Natural killer cell (primary cell): ENCODE results near the gene LIFR. TPM values are rescaled to one million over a fixed set of nuclear protein-coding genes. Genes with fewer than 3 reads are reported as not detected.

Source experiments
- ATAC-seq, 3 donors: fragments of 150-1000 bp in 2 of 3; fragments of 200-7000 bp in 1 of 3; cut with Tn5 transposase; 1 replicate in 1 of 3; 2 replicates in 2 of 3; pipeline ENCODE4 v1.10.0; 2021; ENCODE audit warnings: mild to moderate bottlenecking in 2 of 3, moderate library complexity in 2 of 3
- DNase-seq, 2 donors: peaks; one replicate each; pipeline versions ENCODE4 v3.0.0 to v3.0.0-alpha.2; 2013 to 2021; ENCODE audit warnings: mixed read lengths in 1 of 2
- H3K27ac ChIP-seq: one replicate; pipeline ENCODE4 v1.5.1; 2013; ENCODE audit warnings: mild to moderate bottlenecking, low read length
- H3K27me3 ChIP-seq: one replicate; pipeline ENCODE4 v1.6.1; 2013; ENCODE audit warnings: low read length; ENCODE audit not compliant: control insufficient read depth, insufficient read depth
- H3K36me3 ChIP-seq: one replicate; pipeline ENCODE4 v1.6.1; 2013; ENCODE audit warnings: low read length; ENCODE audit not compliant: control insufficient read depth, insufficient read depth
- H3K4me1 ChIP-seq: one replicate; pipeline ENCODE4 v1.6.1; 2013; ENCODE audit warnings: low read length; ENCODE audit not compliant: control insufficient read depth, insufficient read depth
- H3K4me3 ChIP-seq: one replicate; pipeline ENCODE4 v1.5.1; 2013; ENCODE audit warnings: low read length
- H3K9me3 ChIP-seq: one replicate; pipeline ENCODE4 v1.6.1; 2013; ENCODE audit warnings: low read length; ENCODE audit not compliant: control insufficient read depth, insufficient read depth
- H3K27ac Mint-ChIP-seq, 2 donors: one replicate each; pipeline ENCODE4 v1.8.0; 2022; ENCODE audit warnings: mild to moderate bottlenecking in 2 of 2, mixed read lengths in 2 of 2, moderate library complexity in 1 of 2
- H3K27me3 Mint-ChIP-seq, 2 donors: one replicate each; pipeline ENCODE4 v1.8.0; 2022; ENCODE audit warnings: low read depth in 2 of 2, mixed read lengths in 2 of 2
- H3K36me3 Mint-ChIP-seq: one replicate; pipeline ENCODE4 v1.8.0; 2022; ENCODE audit warnings: mixed read lengths
- H3K4me1 Mint-ChIP-seq, 2 donors: one replicate each; pipeline ENCODE4 v1.8.0; 2022; ENCODE audit warnings: mixed read lengths in 2 of 2
- H3K4me3 Mint-ChIP-seq: one replicate; pipeline ENCODE4 v1.8.0; 2022; ENCODE audit warnings: mild to moderate bottlenecking, moderate library complexity, mixed read lengths
- H3K9me3 Mint-ChIP-seq, 2 donors: one replicate each; pipeline ENCODE4 v1.8.0; 2022; ENCODE audit warnings: mixed read lengths in 2 of 2
- CTCF ChIP-seq: fragments of 200-600 bp; IDR thresholded peaks from one replicate; pipeline ENCODE4 v1.8.0; 2022; ENCODE audit warnings: antibody characterized with exemption
- WGBS: methylation state at CpG from one replicate; pipeline ENCODE4 v1.1.7; 2013; ENCODE audit warnings: missing lambda C conversion rate; ENCODE audit not compliant: insufficient coverage; 5-methylcytosine and 5-hydroxymethylcytosine counted together
- intact Hi-C: fragments of 100-400 bp; cut with micrococcal nuclease; formaldehyde crosslinking; loops from one replicate; pipeline ENCODE4 v1.14.2; 2022
- total RNA-seq, 4 donors: library from RNA; stranded (reverse); fragments of 120-200 nt in 1 of 4; gene quantifications; one replicate each; pipeline versions ENCODE4 v1.2.3 to v1.2.4, GENCODE V29; 2013 to 2022

LIFR gene
- total RNA-seq, 3 donors from 2014 or later (not counting 1 experiment from before 2014, with no cell fraction given), result not detected

- H3K4me3 Mint-ChIP-seq, result no peak overlapping the region
- WGBS, result 64% methylated on average over 4 of the region's 5 CpGs
- no peak for ATAC-seq
These were observed 26.5 kb upstream of the LIFR start for GRCh38 chr5:38582975-38583319.

GRCh38 chr5:38582293-38582974 is 26.0 kb upstream of the LIFR start:
- H3K4me3 Mint-ChIP-seq, result no peak overlapping the region
- DNase-seq, result no peak

More at GRCh38 chr5:38582975-38583319, 26.5 kb upstream of the LIFR start:
- no peak for TF ChIP-seq CTCF
- Mint-ChIP-seq H3K27ac (no peak overlapping the region), H3K27me3 (peaks cover 16 to 42% of the 10 kb centered on the region in 2 donors), H3K36me3 (no peaks in the 10 kb centered on the region), H3K4me1 (peaks cover 0 to 5% of the 10 kb centered on the region in 2 donors), H3K9me3 (no peaks in the 10 kb centered on the region)
- Histone ChIP-seq H3K4me3 (no peak overlapping the region), H3K27me3 (peaks cover 6% of the 10 kb centered on the region), H3K36me3 (no peaks in the 10 kb centered on the region), H3K27ac (no peak overlapping the region), H3K9me3 (no peaks in the 10 kb centered on the region), H3K4me1 (no peaks in the 10 kb centered on the region)
- DNase-seq, result no peak
- intact Hi-C loops, result no loop called here

GRCh38 chr5:38581597-38581996 is 25.2 kb upstream of the LIFR start:
- Histone ChIP-seq H3K36me3 (no peaks in the 10 kb centered on the region), H3K27ac (no peak overlapping the region), H3K4me1 (no peaks in the 10 kb centered on the region), H3K27me3 (peaks cover 6% of the 10 kb centered on the region), H3K9me3 (no peaks in the 10 kb centered on the region), H3K4me3 (no peak overlapping the region)
- Mint-ChIP-seq H3K4me3 (no peak overlapping the region), H3K36me3 (no peaks in the 10 kb centered on the region), H3K27ac (no peak overlapping the region), H3K9me3 (no peaks in the 10 kb centered on the region), H3K4me1 (peaks cover 0 to 5% of the 10 kb centered on the region in 2 donors), H3K27me3 (peaks cover 19 to 48% of the 10 kb centered on the region in 2 donors)
- ATAC-seq (no peak), DNase-seq (no peak)
- no peak for TF ChIP-seq CTCF
- intact Hi-C loops, result no loop called here
- 84% methylated on average over 4 of the region's 4 CpGs for WGBS

More at GRCh38 chr5:38582293-38582974, 26.0 kb upstream of the LIFR start:
- intact Hi-C loops, result no loop called here
- no peaks in the 10 kb centered on the region for H3K36me3 ChIP-seq
- H3K27ac Mint-ChIP-seq, result no peak overlapping the region
- H3K27me3 ChIP-seq, result peaks cover 6% of the 10 kb centered on the region
- H3K4me1 ChIP-seq, result no peaks in the 10 kb centered on the region
- H3K27ac ChIP-seq, result no peak overlapping the region
- H3K9me3 Mint-ChIP-seq, result no peaks in the 10 kb centered on the region
- H3K9me3 ChIP-seq, result no peaks in the 10 kb centered on the region
- H3K27me3 Mint-ChIP-seq, result peaks cover 17 to 47% of the 10 kb centered on the region in 2 donors
- no peak for ATAC-seq
- H3K4me1 Mint-ChIP-seq, result peaks cover 0 to 5% of the 10 kb centered on the region in 2 donors
- no peaks in the 10 kb centered on the region for H3K36me3 Mint-ChIP-seq
- WGBS, result 3% methylated on average over 3 of the region's 5 CpGs
- no peak overlapping the region for H3K4me3 ChIP-seq
- no peak for TF ChIP-seq CTCF

- no peak for TF ChIP-seq CTCF
- Mint-ChIP-seq H3K4me3 (no peak overlapping the region), H3K27ac (no peak overlapping the region), H3K27me3 (peaks cover 16 to 39% of the 10 kb centered on the region in 2 donors), H3K4me1 (peaks cover 0 to 5% of the 10 kb centered on the region in 2 donors), H3K9me3 (no peaks in the 10 kb centered on the region), H3K36me3 (no peaks in the 10 kb centered on the region)
- H3K36me3 ChIP-seq, result no peaks in the 10 kb centered on the region
- H3K27me3 ChIP-seq, result peaks cover 6% of the 10 kb centered on the region
- H3K4me3 ChIP-seq, result no peak overlapping the region
- DNase-seq, result no peak
- no peak for ATAC-seq
- H3K4me1 ChIP-seq, result no peaks in the 10 kb centered on the region
- H3K27ac ChIP-seq, result no peak overlapping the region
- WGBS, result 100% methylated on average over 2 of the region's 2 CpGs
- intact Hi-C loops, result no loop called here
- H3K9me3 ChIP-seq, result no peaks in the 10 kb centered on the region
These were observed 22.7 kb upstream of the LIFR start for GRCh38 chr5:38579105-38579504.
